ENCODE results near the gene NAV3.

The NAV3 gene

GRCh38 chr12:77830583-77831351 is at the start of gene NAV3:
TSS of gene NAV3 (plus strand) at chr12:77830894. CDS start at chr12:77831462, 568 bp downstream.
- DNase-seq (ENCODE audit: low read depth in 3 of 3), result no peak

GRCh38 chr12:77782034-77782433 is 48.7 kb upstream of the NAV3 start:
- no peak for DNase-seq (ENCODE audit: low read depth in 3 of 3)

GRCh38 chr12:77782766-77783165 is 47.9 kb upstream of the NAV3 start:
- DNase-seq (ENCODE audit: low read depth in 3 of 3), result no peak

- no peak for DNase-seq (ENCODE audit: low read depth in 3 of 3)
These were observed 45.5 kb upstream of the NAV3 start for GRCh38 chr12:77785211-77785610.

GRCh38 chr12:77786675-77787074 is 44.0 kb upstream of the NAV3 start:
- no peak for DNase-seq (ENCODE audit: low read depth in 3 of 3)

- no peak for DNase-seq (ENCODE audit: low read depth in 3 of 3)
These were observed 42.2 kb upstream of the NAV3 start for GRCh38 chr12:77788231-77789168.

GRCh38 chr12:77795699-77796098 is 35.0 kb upstream of the NAV3 start:
- DNase-seq (ENCODE audit: low read depth in 3 of 3), result no peak

- no peak for DNase-seq (ENCODE audit: low read depth in 3 of 3)
These were observed 33.9 kb upstream of the NAV3 start for GRCh38 chr12:77796775-77797174.

GRCh38 chr12:77800501-77800900 is 30.2 kb upstream of the NAV3 start:
- DNase-seq (ENCODE audit: low read depth in 3 of 3), result no peak

- no peak for DNase-seq (ENCODE audit: low read depth in 3 of 3)
These were observed 22.2 kb upstream of the NAV3 start for GRCh38 chr12:77808534-77808933.

GRCh38 chr12:77813558-77813957 is 17.1 kb upstream of the NAV3 start:
- DNase-seq (ENCODE audit: low read depth in 3 of 3), result no peak

GRCh38 chr12:77814386-77814785 is 16.3 kb upstream of the NAV3 start:
- no peak for DNase-seq (ENCODE audit: low read depth in 3 of 3)

- DNase-seq (ENCODE audit: low read depth in 3 of 3), result no peak
These were observed 14.5 kb upstream of the NAV3 start for GRCh38 chr12:77816196-77816595.

GRCh38 chr12:77817276-77817675 is 13.4 kb upstream of the NAV3 start:
- DNase-seq (ENCODE audit: low read depth in 3 of 3), result no peak

GRCh38 chr12:77818351-77818750 is 12.3 kb upstream of the NAV3 start:
- no peak for DNase-seq (ENCODE audit: low read depth in 3 of 3)

GRCh38 chr12:77821699-77822203 is 8.9 kb upstream of the NAV3 start:
- DNase-seq (ENCODE audit: low read depth in 3 of 3), result no peak

GRCh38 chr12:77833329-77833728 is 2.6 kb downstream of the NAV3 start:
- DNase-seq (ENCODE audit: low read depth in 3 of 3), result no peak

- no peak for DNase-seq (ENCODE audit: low read depth in 3 of 3)
These were observed 3.9 kb downstream of the NAV3 start for GRCh38 chr12:77834618-77835017.

GRCh38 chr12:77835969-77836368 is 5.3 kb downstream of the NAV3 start:
- DNase-seq (ENCODE audit: low read depth in 3 of 3), result no peak

GRCh38 chr12:77837876-77838291 is 7.2 kb downstream of the NAV3 start:
- DNase-seq (ENCODE audit: low read depth in 3 of 3), result no peak

- DNase-seq (ENCODE audit: low read depth in 3 of 3), result no peak
These were observed 10.8 kb downstream of the NAV3 start for GRCh38 chr12:77841521-77841920.

GRCh38 chr12:77842430-77842829 is 11.7 kb downstream of the NAV3 start:
- no peak for DNase-seq (ENCODE audit: low read depth in 3 of 3)

GRCh38 chr12:77845831-77846230 is 15.1 kb downstream of the NAV3 start:
- DNase-seq (ENCODE audit: low read depth in 3 of 3), result no peak
